HG03025 (cell line): ENCODE results near the gene P2RX2.

Experiments
- ATAC-seq: cut with Tn5 transposase; IDR thresholded peaks from one replicate; pipeline ENCODE4 v1.9.1; 2021; ENCODE audit warnings: mild to moderate bottlenecking, moderate library complexity; ENCODE audit not compliant: unreplicated experiment, low FRiP score

Gene P2RX2

GRCh38 chr12:132633398-132633797 is 14.8 kb downstream of the P2RX2 start:
- ATAC-seq: no peak

GRCh38 chr12:132633901-132634300 is 15.3 kb downstream of the P2RX2 start:
- no peak for ATAC-seq

- no peak for ATAC-seq
Observed at GRCh38 chr12:132634411-132634990, 15.9 kb downstream of the P2RX2 start.

GRCh38 chr12:132635076-132635955 is 16.7 kb downstream of the P2RX2 start:
- no peak for ATAC-seq

GRCh38 chr12:132637811-132638210 is 19.2 kb downstream of the P2RX2 start:
- no peak for ATAC-seq

- ATAC-seq: no peak
Observed at GRCh38 chr12:132638541-132639408, 20.2 kb downstream of the P2RX2 start.

GRCh38 chr12:132639956-132640520 is 21.5 kb downstream of the P2RX2 start:
- ATAC-seq: no peak

GRCh38 chr12:132640936-132641335 is 22.4 kb downstream of the P2RX2 start:
- ATAC-seq: no peak

- ATAC-seq: no peak
Observed at GRCh38 chr12:132641811-132642650, 23.5 kb downstream of the P2RX2 start.

GRCh38 chr12:132642846-132643835 is 24.6 kb downstream of the P2RX2 start:
- no peak for ATAC-seq

GRCh38 chr12:132646850-132647249 is 28.3 kb downstream of the P2RX2 start:
- no peak for ATAC-seq

- no peak for ATAC-seq
Observed at GRCh38 chr12:132647858-132648257, 29.3 kb downstream of the P2RX2 start.

GRCh38 chr12:132648616-132649225 is 30.1 kb downstream of the P2RX2 start:
- ATAC-seq: no peak

- ATAC-seq: no peak
Observed at GRCh38 chr12:132649226-132649945, 30.8 kb downstream of the P2RX2 start.

- no peak for ATAC-seq
Observed at GRCh38 chr12:132651444-132652100, 33.0 kb downstream of the P2RX2 start.

- no peak for ATAC-seq
Observed at GRCh38 chr12:132653567-132654290, 35.2 kb downstream of the P2RX2 start.
